Bronchial epithelial cell (primary cell): ENCODE data around the gene ERO1B. TPM values are rescaled to one million over a fixed set of nuclear protein-coding genes. Genes with fewer than 3 reads are reported as not detected.

Experiments
- DNase-seq: peaks from one replicate; pipeline ENCODE4 v3.0.0-alpha.2; 2010; ENCODE audit warnings: low read depth
- FAIRE-seq: peaks from 2 replicates; lab custom pipeline; 2011; peaks lifted over from hg19 to GRCh38; lab: Jason Lieb, UNC
- H3K27me3 ChIP-seq: 2 replicates; pipeline ENCODE4 v1.5.1; 2011; ENCODE audit warnings: low read length; ENCODE audit not compliant: control insufficient read depth, insufficient read depth
- H3K36me3 ChIP-seq: 2 replicates; pipeline ENCODE4 v1.5.1; 2011; ENCODE audit warnings: low read length; ENCODE audit not compliant: control insufficient read depth, insufficient read depth
- H3K4me3 ChIP-seq: 2 replicates; pipeline ENCODE4 v1.5.1; 2011; ENCODE audit warnings: mild to moderate bottlenecking, low read depth, low read length, control low read depth
- CTCF ChIP-seq: IDR thresholded peaks from 2 replicates; pipeline ENCODE4 v1.5.1; 2011; ENCODE audit warnings: mild to moderate bottlenecking, moderate library complexity, low read length, control low read depth, inconsistent platforms; ENCODE audit not compliant: insufficient read depth, severe bottlenecking
- total RNA-seq: library from RNA; depleted of rRNA; stranded (reverse); fragments of >200 nt; gene quantifications from 2 replicates; pipeline ENCODE4 v1.2.1, GENCODE V29; 2014

ERO1B gene
- total RNA-seq, 1 donor from 2014 or later: 5.0 TPM

DNA sequence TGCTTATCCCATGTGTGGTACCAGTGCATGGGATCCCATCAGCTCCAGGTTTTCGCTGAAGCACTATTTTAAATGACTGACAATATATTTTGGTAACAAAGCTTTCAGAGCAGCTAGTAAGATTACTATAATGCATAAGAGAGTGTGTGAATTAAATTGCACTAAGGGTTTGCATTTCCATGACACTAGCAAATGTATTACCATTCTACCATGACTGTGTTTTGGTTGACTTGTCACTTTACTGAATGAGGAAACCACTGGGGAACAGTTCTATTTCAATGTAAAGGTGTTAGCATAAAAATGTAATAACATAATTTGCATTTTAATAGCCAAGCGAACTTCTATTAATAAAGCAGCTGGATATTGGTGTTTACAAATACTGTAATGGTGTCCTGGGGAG lies 31.7 kb upstream of the ERO1B start:
- no peak for TF ChIP-seq CTCF
- no peak for DNase-seq
- H3K27me3 ChIP-seq: no peaks in the 10 kb centered on the region
- H3K4me3 ChIP-seq: no peak overlapping the region
- no peak for FAIRE-seq
- H3K36me3 ChIP-seq: no peaks in the 10 kb centered on the region

DNA sequence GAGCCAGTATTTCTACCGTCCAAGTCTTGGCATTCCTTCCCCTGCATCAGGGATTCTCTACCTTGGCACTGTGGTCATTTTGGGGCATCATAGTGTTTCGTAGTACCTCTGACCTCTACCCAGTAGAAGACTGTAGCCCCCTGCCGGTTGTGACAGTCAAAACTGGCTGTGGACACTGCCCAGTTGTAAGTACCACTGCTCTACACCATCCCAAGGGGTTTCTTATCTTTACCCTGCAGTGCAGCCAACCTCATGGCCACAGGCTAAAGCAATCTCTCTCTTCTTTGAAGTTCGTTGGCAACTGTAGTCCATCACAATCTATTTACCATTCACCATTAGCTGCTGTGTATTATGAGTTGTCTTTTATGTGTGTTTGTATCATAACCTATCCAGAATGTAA lies 29.3 kb upstream of the ERO1B start:
- no peak for TF ChIP-seq CTCF
- H3K36me3 ChIP-seq: no peaks in the 10 kb centered on the region
- FAIRE-seq (no peak), DNase-seq (no peak)
- no peak overlapping the region for H3K4me3 ChIP-seq
- H3K27me3 ChIP-seq: no peaks in the 10 kb centered on the region

DNA sequence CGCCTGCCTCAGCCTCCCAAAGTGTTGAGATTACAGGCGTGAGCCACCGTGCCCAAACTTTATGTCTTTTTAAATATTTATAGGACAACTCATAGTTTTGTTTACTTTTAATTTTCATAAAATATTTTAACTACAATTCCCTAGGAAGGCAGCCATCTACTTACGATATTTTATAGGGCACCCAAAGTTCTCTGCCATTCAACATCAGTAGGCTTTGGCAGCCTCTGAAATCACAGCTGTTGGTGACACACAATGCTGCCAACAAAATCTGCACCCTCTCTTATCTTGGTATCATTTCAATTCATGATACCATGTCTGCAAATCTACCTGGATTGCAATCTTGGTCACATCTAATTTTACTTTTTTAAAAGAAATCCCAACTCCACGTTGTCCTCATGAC lies 27.1 kb upstream of the ERO1B start:
- FAIRE-seq: no peak

GRCh38 chr1:236307435-236307834 lies 25.7 kb upstream of the ERO1B start:
- FAIRE-seq: no peak
- TF ChIP-seq CTCF: no peak
- DNase-seq: no peak
- no peaks in the 10 kb centered on the region for H3K27me3 ChIP-seq
- no peak overlapping the region for H3K4me3 ChIP-seq
- no peaks in the 10 kb centered on the region for H3K36me3 ChIP-seq

More for the DNA sequence above, 27.1 kb upstream of the ERO1B start:
- no peaks in the 10 kb centered on the region for H3K27me3 ChIP-seq
- H3K36me3 ChIP-seq: no peaks in the 10 kb centered on the region
- no peak for DNase-seq
- H3K4me3 ChIP-seq: no peak overlapping the region
- TF ChIP-seq CTCF: no peak

DNA sequence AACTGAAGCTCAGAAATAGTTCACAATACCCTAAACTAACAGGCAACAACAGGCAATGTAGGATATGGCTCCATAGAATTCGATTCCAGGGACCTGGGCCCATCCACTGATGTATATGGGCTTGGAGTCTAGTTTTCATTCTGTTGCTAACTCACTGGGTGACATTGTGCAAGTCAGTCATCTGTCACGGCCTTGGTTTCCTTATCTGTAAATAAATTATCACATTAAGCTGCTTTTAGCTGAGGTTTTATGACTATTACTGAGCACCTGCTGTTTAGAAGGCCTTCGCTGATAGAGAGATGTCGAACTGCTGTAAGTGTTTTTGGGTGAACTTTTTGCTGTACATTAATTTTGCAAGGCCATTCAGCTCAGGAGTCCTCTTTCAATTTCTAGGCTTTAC lies 22.9 kb upstream of the ERO1B start:
- Histone ChIP-seq H3K36me3 (no peaks in the 10 kb centered on the region), H3K27me3 (no peaks in the 10 kb centered on the region), H3K4me3 (no peak overlapping the region)
- FAIRE-seq (no peak), DNase-seq (no peak)
- TF ChIP-seq CTCF: no peak

- no peaks in the 10 kb centered on the region for H3K36me3 ChIP-seq
- FAIRE-seq (no peak), DNase-seq (peak; percentile 67)
- no peak overlapping the region for H3K4me3 ChIP-seq
- no peaks in the 10 kb centered on the region for H3K27me3 ChIP-seq
- TF ChIP-seq CTCF: no peak
Measured at GRCh38 chr1:236303675-236304074, 21.9 kb upstream of the ERO1B start.
